HS-5 (cell line): ENCODE results near the gene DALRD3.

Source experiments
- DNase-seq: peaks from one replicate; pipeline ENCODE4 v3.0.0-alpha.2; 2012; ENCODE audit warnings: low read depth

The DALRD3 gene

GRCh38 chr3:49004352-49005302, 13.8 kb downstream of the DALRD3 start:
- DNase-seq: no peak

- no peak for DNase-seq
Measured at GRCh38 chr3:49001155-49001554, 17.2 kb downstream of the DALRD3 start.

GRCh38 chr3:48999085-48999858, 19.1 kb downstream of the DALRD3 start:
- DNase-seq: no peak

- DNase-seq: no peak
Measured at GRCh38 chr3:48997714-48998637, 20.4 kb downstream of the DALRD3 start.

GRCh38 chr3:48997102-48997635, 21.2 kb downstream of the DALRD3 start:
- no peak for DNase-seq

- DNase-seq: no peak
Measured at GRCh38 chr3:48996640-48997039, 21.7 kb downstream of the DALRD3 start.

- no peak for DNase-seq
Measured at GRCh38 chr3:48993834-48994233, 24.5 kb downstream of the DALRD3 start.

GRCh38 chr3:48991851-48992545, 26.4 kb downstream of the DALRD3 start:
- DNase-seq: no peak

GRCh38 chr3:48990636-48991469, 27.5 kb downstream of the DALRD3 start:
- DNase-seq: no peak

GRCh38 chr3:48989796-48990635, 28.4 kb downstream of the DALRD3 start, which contains the start of gene P4HTM:
TSS of gene P4HTM (plus strand) at chr3:48990241. CDS start at chr3:48990257, 16 bp downstream.
- peak; percentile 84 for DNase-seq

GRCh38 chr3:48989126-48989795, 29.1 kb downstream of the DALRD3 start:
- DNase-seq: no peak

- no peak for DNase-seq
Measured at GRCh38 chr3:48985831-48986376, 32.5 kb downstream of the DALRD3 start.

GRCh38 chr3:48984663-48985062, 33.7 kb downstream of the DALRD3 start:
- DNase-seq: no peak

GRCh38 chr3:48983096-48983495, 35.3 kb downstream of the DALRD3 start:
- DNase-seq: no peak

GRCh38 chr3:48982686-48983085, 35.7 kb downstream of the DALRD3 start:
- DNase-seq: no peak

GRCh38 chr3:48982016-48982415, 36.4 kb downstream of the DALRD3 start:
- no peak for DNase-seq

- no peak for DNase-seq
Measured at GRCh38 chr3:48980295-48980694, 38.1 kb downstream of the DALRD3 start.

- DNase-seq: no peak
Measured at GRCh38 chr3:48979451-48979850, 38.9 kb downstream of the DALRD3 start.
